ENCODE measurements around the gene LYPLA2.
"Not testable (repeated sequence)": the region's sequence is repeated elsewhere in the genome, so short reads cannot be mapped to it uniquely, and the experiment has no call there.

LYPLA2 gene

DNA sequence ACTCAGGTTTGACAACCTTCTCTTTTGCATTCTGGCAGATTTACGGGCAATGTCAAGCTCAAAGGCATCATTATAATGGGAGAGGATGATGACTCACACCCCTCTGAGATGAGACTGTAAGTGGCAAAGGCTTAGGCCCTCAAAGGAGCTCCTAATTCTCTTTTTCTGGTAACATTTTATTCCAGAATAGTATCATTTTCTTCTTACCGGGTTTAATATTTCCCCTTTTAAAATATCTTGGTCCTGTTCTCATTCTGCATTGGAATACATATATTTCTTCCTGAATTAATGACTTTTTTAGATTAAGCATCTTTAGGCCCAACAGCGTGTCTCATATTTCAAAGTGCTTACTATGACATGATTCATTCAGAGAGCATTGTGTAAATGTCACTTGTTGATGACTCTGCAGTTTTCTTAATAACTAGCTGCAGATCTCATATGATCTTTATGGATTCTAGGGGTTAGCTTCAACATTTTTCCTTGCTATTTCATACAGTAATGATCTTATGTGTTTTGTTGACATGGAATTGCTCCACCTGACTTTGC, 11.0 kb upstream of the LYPLA2 start:
- DNase-seq (ENCODE audit: low read depth, low spot score): no peak

DNA sequence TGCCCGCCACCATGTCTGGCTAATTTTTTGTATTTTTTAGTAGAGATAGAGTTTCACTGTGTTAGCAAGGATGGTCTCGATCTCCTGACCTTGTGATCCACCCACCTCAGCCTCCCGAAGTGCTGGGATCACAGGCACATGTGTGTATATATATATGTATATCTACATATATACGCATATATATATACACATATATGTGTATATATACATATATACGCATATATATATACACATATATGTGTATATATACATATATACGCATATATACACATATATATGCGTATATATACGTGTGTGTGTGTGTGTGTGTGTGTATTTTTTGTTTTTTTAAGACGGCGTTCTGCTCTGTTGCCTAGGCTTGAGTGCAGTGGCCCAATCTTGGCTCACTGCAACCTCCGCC, 7.8 kb upstream of the LYPLA2 start:
- DNase-seq (ENCODE audit: low read depth, low spot score): not testable (repeated sequence)

DNA sequence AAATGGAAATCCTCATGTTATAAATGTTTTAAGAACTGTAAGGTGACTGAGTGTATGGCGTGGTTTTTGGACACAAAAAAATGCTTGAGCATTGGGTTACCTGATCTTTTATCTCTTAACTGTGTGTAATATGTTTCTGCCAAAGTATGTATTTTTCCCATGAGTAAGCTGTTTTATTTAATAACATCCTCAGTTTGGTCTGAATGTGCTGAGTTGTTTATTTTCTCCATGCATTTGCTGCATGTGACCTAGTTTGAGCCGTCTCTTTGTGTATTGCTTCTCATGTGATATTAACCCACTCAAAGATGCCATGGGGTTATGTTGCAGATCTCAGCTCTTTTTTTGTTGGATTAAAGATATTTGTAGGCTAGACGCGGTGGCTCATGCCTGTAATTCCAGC, 6.1 kb upstream of the LYPLA2 start:
- no peak for DNase-seq (ENCODE audit: low read depth, low spot score)

DNA sequence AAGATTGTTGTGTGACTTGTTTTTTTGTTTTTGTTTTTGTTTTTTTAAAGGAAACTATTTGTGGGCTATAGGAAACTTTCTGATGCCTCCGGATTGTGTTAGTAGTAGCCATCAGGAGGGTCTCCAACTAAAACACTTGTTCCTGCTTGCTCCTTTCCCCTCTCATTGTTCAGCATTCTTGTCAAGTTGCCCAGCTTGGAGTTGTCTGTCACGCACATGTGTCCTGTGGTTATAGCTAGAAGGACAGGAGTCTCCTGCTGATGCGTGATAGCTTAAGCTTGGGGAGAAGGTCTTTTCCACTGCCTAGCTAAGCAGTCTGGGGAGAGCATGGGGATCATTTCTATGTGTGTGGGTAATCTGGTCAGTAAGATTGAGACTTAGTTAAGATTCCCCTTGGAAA, 3.2 kb upstream of the LYPLA2 start:
- no peak for DNase-seq (ENCODE audit: low read depth, low spot score)

DNA sequence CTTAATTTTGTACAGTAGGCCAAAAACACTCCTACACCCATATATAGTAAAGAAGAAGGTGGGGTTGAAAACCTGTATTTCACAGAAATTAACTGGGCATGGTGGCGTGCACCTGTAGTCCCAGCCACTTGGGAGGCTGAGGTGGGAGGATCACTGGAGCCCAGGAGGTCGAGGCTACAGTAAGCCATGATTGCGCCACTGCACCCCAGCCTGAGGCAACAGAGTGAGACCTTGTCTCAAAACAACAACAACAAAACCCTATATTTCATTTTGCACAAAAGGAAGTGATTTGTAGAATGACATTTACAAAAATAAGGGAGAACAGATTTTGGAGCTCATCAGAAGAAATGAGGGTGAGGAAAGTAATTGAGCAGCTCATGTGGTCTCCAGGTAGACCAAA, 2.2 kb upstream of the LYPLA2 start:
- DNase-seq (ENCODE audit: low read depth, low spot score): no peak

DNA sequence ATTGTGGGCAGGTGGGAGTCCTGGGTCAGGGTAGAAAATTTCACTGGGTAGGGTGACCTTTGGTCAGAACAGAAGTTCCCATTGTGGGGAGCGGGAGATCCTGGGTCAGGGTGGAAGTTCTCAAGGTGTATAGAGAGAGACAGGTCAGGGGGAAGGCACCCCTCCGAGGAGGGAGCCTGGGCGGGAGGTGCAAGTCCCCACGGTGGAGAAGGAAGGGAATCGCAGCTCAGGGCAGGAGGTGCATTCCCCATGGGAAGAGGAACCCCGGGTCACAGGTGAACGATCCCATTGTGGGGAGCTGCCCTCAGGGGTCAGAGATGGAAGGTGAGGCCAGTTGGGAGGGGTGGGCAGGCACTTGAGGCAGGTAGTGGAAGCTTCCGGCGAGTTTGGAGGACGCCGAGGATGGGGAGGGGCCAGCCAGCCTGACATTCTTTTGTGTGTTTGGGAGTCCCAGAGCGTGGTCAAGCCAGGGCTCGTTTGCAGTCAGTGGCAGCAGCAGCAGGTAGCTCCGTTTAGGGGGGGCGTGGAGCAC, 637 bp downstream of the LYPLA2 start:
- DNase-seq (ENCODE audit: low read depth, low spot score): no peak

DNA sequence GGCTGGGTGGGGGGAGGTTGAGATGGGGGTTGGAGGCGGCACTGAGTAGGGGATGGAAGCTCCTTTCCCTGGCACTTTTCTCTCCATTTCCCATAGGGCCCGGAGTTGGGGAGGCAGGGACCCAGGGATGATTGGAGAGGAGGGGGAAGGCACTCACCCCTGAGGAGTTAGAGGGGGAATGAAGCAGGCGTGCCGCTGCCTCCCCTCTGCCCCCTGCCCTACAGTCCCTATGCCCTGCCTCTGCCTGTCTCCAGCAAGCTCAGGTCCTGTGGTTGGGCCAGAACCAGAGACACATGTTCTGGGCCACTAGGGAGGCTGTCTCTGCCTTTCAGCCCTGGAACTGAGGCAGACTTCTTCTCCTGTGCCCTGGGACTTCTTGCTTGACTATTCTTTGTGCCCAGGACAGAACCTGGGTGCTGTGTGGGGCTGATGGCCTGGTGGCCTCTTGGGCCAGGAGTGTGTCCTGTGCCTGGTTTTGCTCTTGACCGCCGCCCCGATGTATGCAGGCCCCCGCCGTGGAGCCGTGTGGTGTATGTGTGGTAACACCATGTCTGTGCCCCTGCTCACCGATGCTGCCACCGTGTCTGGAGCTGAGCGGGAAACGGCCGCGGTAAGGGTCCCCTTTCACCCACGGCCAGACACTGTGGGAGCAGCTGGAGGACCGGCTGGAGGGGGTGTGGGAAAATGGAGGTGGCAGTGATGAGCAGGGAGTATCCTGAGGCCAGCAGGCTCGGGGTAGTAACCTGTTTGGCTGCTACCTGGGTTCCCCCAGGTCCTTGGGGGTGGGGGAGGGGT, 1.4 kb downstream of the LYPLA2 start:
- DNase-seq (ENCODE audit: low read depth, low spot score): no peak

DNA sequence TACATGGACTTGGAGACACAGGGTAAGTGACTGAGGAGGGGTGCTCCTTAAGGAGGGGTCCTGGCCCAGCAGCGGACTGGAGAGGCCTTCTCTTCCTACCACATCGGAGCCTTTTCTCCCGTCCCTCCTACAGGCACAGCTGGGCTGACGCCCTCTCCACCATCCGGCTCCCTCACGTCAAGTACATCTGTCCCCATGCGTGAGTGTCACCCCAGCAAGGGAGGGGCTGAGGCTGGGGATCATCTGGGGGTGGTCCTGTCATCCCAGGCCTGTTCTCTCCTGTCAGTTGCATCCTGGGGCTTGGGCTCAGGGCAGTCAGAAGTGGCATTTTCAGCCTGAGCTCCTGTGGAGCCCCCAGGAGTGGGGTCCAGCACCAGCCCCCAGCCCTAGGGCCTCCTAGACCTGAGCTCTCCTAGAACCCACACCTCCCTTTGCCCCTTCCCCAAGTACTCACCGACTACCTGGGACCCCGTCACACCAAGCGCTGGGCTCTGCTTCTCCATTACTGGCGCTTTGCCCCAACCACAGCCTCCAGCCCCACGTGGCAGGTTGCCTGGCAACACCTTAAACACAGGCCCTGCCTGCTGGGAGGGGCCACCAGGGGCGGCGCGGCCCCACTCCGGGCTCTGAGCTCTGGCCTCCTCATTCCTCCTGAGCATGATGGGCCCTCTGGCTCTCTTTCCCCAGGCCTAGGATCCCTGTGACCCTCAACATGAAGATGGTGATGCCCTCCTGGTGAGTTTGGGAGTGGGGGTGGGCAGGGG, 2.3 kb downstream of the LYPLA2 start:
- no peak for DNase-seq (ENCODE audit: low read depth, low spot score)

DNA sequence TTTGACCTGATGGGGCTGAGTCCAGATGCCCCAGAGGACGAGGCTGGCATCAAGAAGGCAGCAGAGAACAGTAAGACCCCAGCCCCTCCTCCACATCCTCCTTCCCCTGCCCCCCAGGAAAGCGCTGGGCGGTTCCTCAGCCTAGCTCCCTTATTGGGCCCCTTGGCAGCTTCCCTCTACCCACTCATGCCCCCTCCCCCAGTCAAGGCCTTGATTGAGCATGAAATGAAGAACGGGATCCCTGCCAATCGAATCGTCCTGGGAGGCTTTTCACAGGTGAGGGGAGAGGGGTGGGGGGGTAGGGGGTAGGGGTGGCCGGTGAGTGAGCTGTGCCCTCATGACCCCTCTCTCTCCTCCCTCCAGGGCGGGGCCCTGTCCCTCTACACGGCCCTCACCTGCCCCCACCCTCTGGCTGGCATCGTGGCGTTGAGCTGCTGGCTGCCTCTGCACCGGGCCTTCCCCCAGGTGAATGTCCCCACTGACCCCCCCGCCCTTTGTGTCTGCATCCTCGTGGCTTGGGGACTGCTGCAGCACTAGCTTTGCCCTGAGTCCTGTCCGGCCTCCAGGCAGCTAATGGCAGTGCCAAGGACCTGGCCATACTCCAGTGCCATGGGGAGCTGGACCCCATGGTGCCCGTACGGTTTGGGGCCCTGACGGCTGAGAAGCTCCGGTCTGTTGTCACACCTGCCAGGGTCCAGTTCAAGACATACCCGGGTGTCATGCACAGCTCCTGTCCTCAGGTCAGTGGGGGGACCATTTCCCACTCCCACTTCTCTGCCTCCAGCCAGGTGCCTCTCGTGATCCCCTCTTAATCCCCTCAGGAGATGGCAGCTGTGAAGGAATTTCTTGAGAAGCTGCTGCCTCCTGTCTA, 3.2 kb downstream of the LYPLA2 start:
- no peak for DNase-seq (ENCODE audit: low read depth, low spot score)

DNA sequence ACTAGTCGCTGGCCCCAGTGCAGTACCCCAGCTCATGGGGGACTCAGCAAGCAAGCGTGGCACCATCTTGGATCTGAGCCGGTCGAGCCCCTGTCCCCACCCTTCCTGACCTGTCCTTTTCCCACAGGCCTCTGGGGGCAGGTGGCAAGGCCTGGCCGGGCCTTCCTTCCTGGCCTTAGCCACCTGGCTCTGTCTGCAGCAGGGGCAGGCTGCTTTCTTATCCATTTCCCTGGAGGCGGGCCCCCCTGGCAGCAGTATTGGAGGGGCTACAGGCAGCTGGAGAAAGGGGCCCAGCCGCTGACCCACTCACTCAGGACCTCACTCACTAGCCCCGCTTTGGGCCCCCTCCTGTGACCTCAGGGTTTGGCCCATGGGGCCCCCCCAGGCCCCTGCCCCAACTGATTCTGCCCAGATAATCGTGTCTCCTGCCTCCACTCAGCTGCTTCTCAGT, 3.8 kb downstream of the LYPLA2 start:
- not testable (repeated sequence) for DNase-seq (ENCODE audit: low read depth, low spot score)

DNA sequence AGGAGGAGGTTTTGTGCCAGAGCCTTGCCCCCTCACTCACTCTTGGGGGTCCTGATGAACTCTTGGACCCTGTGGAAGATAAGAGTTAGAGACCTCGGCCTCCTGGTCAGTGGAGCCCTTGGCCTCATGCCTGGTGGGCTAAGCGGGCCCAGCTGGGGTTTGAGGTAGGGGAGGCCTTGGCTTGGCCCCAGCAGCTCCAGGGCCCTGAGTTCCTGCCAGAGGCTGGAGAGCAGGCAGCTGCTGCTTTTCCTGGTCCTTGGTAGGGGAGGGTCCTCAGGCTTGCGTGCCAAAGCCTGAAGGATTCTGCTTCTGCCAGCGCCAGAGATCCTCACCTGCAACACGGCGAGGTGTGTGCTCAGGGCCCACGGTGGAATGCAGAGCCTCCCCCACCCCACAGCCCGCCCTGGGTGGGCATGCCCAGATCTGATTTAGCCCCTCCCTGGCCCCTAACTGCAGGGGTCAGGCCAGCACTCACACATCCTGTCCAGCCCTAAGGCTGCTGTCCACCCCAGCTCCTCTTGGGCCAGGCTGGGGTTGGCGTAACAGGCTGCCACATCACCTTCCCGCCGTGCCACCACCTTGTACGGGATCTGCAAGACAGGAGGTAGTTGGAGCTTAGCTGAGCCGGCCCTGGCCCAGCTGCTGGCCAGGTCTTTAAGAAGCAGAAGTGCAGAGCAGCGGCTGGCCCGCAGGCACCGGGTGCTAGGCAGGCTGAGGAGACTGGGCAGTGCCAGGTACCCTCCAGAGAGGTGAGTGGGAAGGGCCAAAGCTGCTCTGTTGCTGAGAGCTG, 4.9 kb downstream of the LYPLA2 start:
- no peak for DNase-seq (ENCODE audit: low read depth, low spot score)

DNA sequence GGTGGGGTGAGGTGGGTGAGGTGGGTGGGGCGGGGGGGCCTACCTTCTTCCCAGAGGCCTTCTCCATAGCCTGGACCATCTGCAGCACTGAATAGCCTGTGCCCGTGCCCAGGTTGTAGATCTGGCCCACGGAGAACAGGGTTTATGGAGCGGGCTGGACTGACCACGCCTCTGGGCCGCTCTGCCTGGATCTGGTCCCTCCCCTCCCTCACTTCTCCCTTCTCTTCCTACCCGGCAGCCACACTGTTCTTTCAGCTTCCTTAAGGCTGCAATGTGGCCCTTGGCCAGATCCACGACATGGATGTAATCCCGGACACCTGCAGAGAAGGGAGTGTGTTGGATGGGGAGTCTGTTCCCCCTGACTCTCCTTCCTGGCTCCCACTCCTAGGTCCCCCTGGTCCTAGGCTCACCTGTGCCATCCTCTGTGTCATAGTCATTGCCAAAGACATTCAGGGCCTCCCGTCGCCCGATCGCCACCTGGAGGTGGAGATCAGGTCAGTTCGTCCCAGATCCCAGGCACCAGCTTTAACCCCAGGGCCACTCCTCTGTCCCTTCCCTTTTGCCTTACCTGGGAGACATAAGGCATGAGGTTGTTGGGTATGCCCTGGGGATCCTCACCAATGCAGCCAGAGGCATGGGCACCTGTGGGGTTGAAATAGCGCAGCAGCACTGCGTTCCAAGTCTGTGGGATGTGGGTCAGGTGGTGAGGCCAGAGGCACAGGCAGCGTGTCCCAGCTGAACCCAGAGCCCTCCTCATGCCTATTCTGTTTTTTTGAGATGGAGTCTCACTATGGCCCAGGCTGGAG, 5.7 kb downstream of the LYPLA2 start:
- DNase-seq (ENCODE audit: low read depth, low spot score): no peak

DNA sequence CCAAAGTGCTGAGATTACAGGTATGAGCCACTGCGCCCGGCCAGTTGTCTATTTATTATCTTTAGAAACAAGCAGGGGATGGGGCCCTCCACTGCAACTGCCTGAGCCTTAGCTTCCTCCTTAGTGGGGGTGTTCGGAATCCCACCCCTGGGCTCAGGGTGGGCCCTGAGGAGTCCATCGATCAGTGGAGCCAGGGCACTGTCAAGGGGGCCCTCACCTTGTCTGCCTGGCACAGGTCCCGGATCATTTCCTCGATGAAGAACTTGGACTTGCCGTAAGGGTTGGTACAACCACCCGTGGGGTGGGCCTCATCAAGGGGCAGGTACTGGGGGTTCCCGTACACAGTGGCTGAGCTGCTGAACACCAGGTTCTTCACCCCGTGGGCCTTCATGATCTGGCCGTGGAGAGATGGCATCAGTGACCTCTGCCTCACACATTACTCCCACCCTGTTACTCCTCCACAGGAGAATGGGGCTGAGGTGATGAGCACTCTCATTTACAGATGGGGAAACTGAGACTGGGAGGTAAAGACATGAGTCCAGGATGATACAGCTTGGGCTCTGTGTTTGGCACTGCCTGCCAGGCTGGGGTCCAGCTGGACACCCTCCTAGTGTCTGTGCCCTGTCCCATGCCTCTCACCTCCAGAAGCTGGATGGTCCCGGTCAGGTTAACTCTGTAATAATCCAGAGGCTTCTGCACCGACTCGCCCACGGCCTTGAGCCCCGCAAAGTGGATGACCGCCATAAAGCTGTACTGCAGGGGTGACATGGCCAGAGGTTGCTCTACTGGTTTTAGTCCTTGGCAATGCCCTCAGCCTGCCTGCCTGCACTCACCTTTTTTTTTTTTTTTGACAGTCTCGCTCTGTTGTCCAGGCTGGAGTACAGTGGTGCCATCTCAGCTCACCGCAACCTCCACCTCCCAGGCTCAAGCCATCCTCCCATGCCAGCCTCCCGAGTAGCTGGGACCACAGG, 6.8 kb downstream of the LYPLA2 start:
- no peak for DNase-seq (ENCODE audit: low read depth, low spot score)

DNA sequence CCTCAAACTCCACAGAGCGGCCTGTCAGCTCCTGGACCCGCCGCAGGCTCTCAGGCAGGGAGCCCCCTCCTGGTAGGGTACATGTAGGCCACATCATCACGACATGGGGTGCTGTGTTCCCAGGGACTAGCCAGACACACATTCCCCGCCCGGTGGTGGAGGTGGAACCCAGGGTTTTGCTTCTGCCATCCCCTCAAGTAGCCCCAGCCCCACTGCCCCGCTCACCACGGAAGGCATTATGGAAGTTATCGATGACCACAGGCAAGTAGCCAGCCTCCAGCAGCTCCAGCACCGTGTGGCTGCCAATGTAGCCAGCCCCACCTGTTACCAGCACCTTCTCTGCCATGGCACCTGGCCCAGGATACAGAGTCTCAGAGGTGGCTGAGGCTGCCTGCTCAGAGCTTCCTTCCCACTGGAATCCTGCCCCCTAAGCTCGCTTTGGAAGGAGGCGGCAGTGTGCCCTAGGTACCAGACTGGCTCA, 7.8 kb downstream of the LYPLA2 start:
- DNase-seq (ENCODE audit: low read depth, low spot score): no peak

DNA sequence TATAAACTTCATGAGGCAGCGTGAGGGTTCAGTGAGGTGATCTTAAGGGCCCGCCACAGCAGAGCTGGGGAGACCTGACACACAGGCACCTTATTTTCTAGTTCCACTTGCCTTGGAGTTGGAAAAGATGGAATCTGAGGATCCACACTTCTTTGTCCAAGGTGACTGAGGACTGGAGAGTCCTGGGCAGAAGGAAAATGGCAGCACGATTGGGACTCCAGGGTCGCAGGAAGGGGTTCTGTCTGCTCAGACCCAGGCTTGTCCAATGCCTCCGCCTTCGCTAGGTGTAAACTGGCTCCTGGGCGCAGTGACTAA, 8.3 kb downstream of the LYPLA2 start:
- no peak for DNase-seq (ENCODE audit: low read depth, low spot score)

DNA sequence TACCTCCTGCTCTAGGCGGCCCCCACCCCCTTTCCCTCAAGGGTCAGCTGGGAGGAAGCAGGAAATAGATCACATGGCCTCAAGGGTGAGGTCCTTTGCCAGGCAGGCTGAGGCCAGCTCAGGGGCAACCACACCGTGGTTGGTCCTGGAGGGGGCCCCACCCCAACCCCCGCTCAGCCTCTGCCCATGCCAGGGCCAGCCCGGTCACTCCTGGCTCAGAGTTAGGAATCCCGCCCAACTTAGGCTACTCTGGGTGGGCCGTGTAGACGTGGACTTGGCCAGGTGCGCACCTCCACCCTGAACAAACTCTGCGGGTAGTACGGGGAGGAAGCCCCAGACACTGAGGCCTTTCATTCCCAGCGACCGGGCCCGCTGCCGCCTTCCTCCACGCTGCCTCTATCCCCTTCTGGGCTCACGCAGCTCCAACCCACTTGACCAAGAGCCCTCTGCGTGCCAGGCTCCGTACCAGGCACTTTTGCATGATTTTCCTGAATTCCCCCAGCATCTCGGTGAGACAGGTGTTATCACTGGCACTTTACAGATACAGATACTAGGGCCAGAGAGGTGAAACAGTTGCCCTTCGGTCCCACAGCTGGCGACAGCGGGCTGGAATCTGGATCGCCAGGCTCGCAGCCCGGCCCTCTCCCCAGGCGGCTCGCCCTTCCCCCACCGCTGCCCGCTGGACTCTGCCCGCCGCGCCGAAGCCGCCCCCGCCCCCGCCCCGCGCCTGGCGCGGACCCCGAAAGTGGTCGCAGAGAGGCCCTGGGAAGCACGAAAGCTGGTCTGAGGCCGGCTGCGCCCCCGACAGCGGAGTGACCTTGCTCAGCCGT, 8.8 kb downstream of the LYPLA2 start:
- no peak for DNase-seq (ENCODE audit: low read depth, low spot score)

DNA sequence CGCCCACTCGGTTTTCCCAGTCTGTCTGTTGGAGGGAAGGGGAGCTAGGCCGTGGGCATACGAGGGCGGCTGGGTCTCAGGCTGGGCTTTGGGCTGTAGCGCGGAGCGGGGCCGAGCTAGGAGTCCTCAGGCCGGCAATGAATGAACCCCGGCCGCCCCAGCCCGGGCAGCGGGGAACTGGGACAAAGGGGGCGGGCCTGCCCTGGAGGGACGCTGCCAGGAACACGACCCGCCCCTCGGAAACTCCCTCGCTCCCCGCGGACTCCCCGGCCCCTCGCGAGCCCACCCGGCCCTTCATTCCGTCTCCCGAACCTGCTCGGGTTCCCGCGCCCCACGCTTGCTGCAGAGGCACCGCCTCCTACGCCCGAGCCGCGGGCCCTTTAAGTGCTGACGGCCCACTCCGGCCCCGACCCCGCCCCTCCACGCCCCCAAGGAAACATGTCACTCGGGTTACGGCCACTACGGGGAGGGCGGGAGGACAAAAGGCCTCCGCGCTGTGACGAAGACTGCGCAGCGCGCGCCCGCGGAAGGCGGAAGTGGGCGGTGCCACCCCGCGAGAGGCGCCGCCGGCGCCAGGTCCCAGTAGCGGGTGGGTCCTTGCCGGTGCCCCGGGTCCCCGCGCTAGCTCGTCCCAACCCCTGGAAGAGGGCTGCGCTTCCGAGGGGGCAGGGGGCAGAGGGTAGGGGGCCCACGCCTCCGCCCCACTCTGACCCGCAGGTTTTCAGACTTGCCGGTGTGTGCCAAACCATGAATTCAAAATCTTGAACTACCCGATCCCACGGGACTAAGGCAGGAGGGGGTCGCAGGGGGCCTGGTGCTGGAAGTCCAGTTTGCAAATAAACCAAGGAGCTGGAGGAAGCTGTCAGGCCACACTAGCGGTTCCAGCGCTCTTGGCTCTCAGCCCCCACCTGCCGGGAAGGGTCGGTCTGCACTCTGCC, 9.7 kb downstream of the LYPLA2 start, which contains the start of gene GALE:
GALE (minus strand) TSS at position 355 of the 938 bp plus-strand sequence. CDS start 1,747 bp downstream, outside the sequence.
- peak; percentile 96 for DNase-seq (ENCODE audit: low read depth, low spot score)

Measured in activated CD4-positive, CD25-positive, alpha-beta regulatory T cell treated with anti-CD3 and anti-CD28 coated beads, Interleukin-2, amount 50 U/mL, for 16 hours (primary cell).